Measurements from ENCODE around the gene C16orf74.

C16orf74 gene

GRCh38 chr16:85770741-85771140 lies 19.8 kb upstream of the C16orf74 start:
- Histone ChIP-seq H3K27me3 (ENCODE audit: control insufficient read depth, insufficient read depth, low read length) (no peaks in the 10 kb centered on the region), H3K4me3 (ENCODE audit: low read length) (no peak overlapping the region), H3K9me3 (ENCODE audit: control insufficient read depth, low read depth, low read length) (no peaks in the 10 kb centered on the region), H3K27ac (ENCODE audit: low read length) (no peak overlapping the region), H3K4me1 (ENCODE audit: control insufficient read depth, low read depth, low read length) (peaks cover 11% of the 10 kb centered on the region), H3K9ac (ENCODE audit: low read length) (no peak overlapping the region), H3K36me3 (ENCODE audit: control insufficient read depth, low read depth, low read length) (no peaks in the 10 kb centered on the region)

GRCh38 chr16:85768199-85768598 lies 17.3 kb upstream of the C16orf74 start:
- H3K9ac ChIP-seq (ENCODE audit: low read length): no peak overlapping the region

GRCh38 chr16:85767531-85767930 lies 16.6 kb upstream of the C16orf74 start:
- Histone ChIP-seq H3K36me3 (ENCODE audit: control insufficient read depth, low read depth, low read length) (no peaks in the 10 kb centered on the region), H3K4me1 (ENCODE audit: control insufficient read depth, low read depth, low read length) (peaks cover 17% of the 10 kb centered on the region), H3K27ac (ENCODE audit: low read length) (no peak overlapping the region), H3K27me3 (ENCODE audit: control insufficient read depth, insufficient read depth, low read length) (no peaks in the 10 kb centered on the region), H3K9ac (ENCODE audit: low read length) (no peak overlapping the region), H3K4me3 (ENCODE audit: low read length) (no peak overlapping the region), H3K9me3 (ENCODE audit: control insufficient read depth, low read depth, low read length) (no peaks in the 10 kb centered on the region)

More at GRCh38 chr16:85768199-85768598, 17.3 kb upstream of the C16orf74 start:
- H3K27ac ChIP-seq (ENCODE audit: low read length): no peak overlapping the region
- H3K9me3 ChIP-seq (ENCODE audit: control insufficient read depth, low read depth, low read length): no peaks in the 10 kb centered on the region
- H3K27me3 ChIP-seq (ENCODE audit: control insufficient read depth, insufficient read depth, low read length): no peaks in the 10 kb centered on the region
- no peak overlapping the region for H3K4me3 ChIP-seq (ENCODE audit: low read length)
- H3K36me3 ChIP-seq (ENCODE audit: control insufficient read depth, low read depth, low read length): no peaks in the 10 kb centered on the region
- H3K4me1 ChIP-seq (ENCODE audit: control insufficient read depth, low read depth, low read length): peaks cover 17% of the 10 kb centered on the region

GRCh38 chr16:85765767-85766166 lies 14.9 kb upstream of the C16orf74 start:
- H3K4me3 ChIP-seq (ENCODE audit: low read length): no peak overlapping the region
- H3K27me3 ChIP-seq (ENCODE audit: control insufficient read depth, insufficient read depth, low read length): no peaks in the 10 kb centered on the region
- no peak overlapping the region for H3K9ac ChIP-seq (ENCODE audit: low read length)

GRCh38 chr16:85765211-85765610 lies 14.3 kb upstream of the C16orf74 start:
- Histone ChIP-seq H3K27ac (ENCODE audit: low read length) (no peak overlapping the region), H3K36me3 (ENCODE audit: control insufficient read depth, low read depth, low read length) (no peaks in the 10 kb centered on the region), H3K9me3 (ENCODE audit: control insufficient read depth, low read depth, low read length) (no peaks in the 10 kb centered on the region), H3K4me3 (ENCODE audit: low read length) (no peak overlapping the region), H3K9ac (ENCODE audit: low read length) (no peak overlapping the region), H3K27me3 (ENCODE audit: control insufficient read depth, insufficient read depth, low read length) (no peaks in the 10 kb centered on the region), H3K4me1 (ENCODE audit: control insufficient read depth, low read depth, low read length) (peaks cover 17% of the 10 kb centered on the region)

More at GRCh38 chr16:85765767-85766166, 14.9 kb upstream of the C16orf74 start:
- no peak overlapping the region for H3K27ac ChIP-seq (ENCODE audit: low read length)
- H3K4me1 ChIP-seq (ENCODE audit: control insufficient read depth, low read depth, low read length): peaks cover 17% of the 10 kb centered on the region
- no peaks in the 10 kb centered on the region for H3K36me3 ChIP-seq (ENCODE audit: control insufficient read depth, low read depth, low read length)
- H3K9me3 ChIP-seq (ENCODE audit: control insufficient read depth, low read depth, low read length): no peaks in the 10 kb centered on the region

- H3K9me3 ChIP-seq (ENCODE audit: control insufficient read depth, low read depth, low read length): no peaks in the 10 kb centered on the region
- no peaks in the 10 kb centered on the region for H3K36me3 ChIP-seq (ENCODE audit: control insufficient read depth, low read depth, low read length)
- no peak overlapping the region for H3K4me3 ChIP-seq (ENCODE audit: low read length)
- peaks cover 17% of the 10 kb centered on the region for H3K4me1 ChIP-seq (ENCODE audit: control insufficient read depth, low read depth, low read length)
- H3K27me3 ChIP-seq (ENCODE audit: control insufficient read depth, insufficient read depth, low read length): no peaks in the 10 kb centered on the region
- H3K9ac ChIP-seq (ENCODE audit: low read length): no peak overlapping the region
- no peak overlapping the region for H3K27ac ChIP-seq (ENCODE audit: low read length)
Observed at GRCh38 chr16:85763616-85764015, 12.7 kb upstream of the C16orf74 start.

GRCh38 chr16:85762970-85763369 lies 12.1 kb upstream of the C16orf74 start:
- H3K9ac ChIP-seq (ENCODE audit: low read length): no peak overlapping the region
- no peaks in the 10 kb centered on the region for H3K27me3 ChIP-seq (ENCODE audit: control insufficient read depth, insufficient read depth, low read length)
- H3K4me3 ChIP-seq (ENCODE audit: low read length): no peak overlapping the region
- H3K4me1 ChIP-seq (ENCODE audit: control insufficient read depth, low read depth, low read length): peaks cover 12% of the 10 kb centered on the region
- no peaks in the 10 kb centered on the region for H3K9me3 ChIP-seq (ENCODE audit: control insufficient read depth, low read depth, low read length)
- H3K27ac ChIP-seq (ENCODE audit: low read length): no peak overlapping the region
- H3K36me3 ChIP-seq (ENCODE audit: control insufficient read depth, low read depth, low read length): no peaks in the 10 kb centered on the region

- H3K9me3 ChIP-seq (ENCODE audit: control insufficient read depth, low read depth, low read length): no peaks in the 10 kb centered on the region
- no peak overlapping the region for H3K9ac ChIP-seq (ENCODE audit: low read length)
- H3K4me1 ChIP-seq (ENCODE audit: control insufficient read depth, low read depth, low read length): peaks cover 6% of the 10 kb centered on the region
- H3K27me3 ChIP-seq (ENCODE audit: control insufficient read depth, insufficient read depth, low read length): no peaks in the 10 kb centered on the region
- no peaks in the 10 kb centered on the region for H3K36me3 ChIP-seq (ENCODE audit: control insufficient read depth, low read depth, low read length)
- no peak overlapping the region for H3K27ac ChIP-seq (ENCODE audit: low read length)
- no peak overlapping the region for H3K4me3 ChIP-seq (ENCODE audit: low read length)
Observed at GRCh38 chr16:85761861-85762260, 11.0 kb upstream of the C16orf74 start.

- Histone ChIP-seq H3K27ac (ENCODE audit: low read length) (no peak overlapping the region), H3K27me3 (ENCODE audit: control insufficient read depth, insufficient read depth, low read length) (no peaks in the 10 kb centered on the region), H3K36me3 (ENCODE audit: control insufficient read depth, low read depth, low read length) (no peaks in the 10 kb centered on the region), H3K9ac (ENCODE audit: low read length) (no peak overlapping the region), H3K4me1 (ENCODE audit: control insufficient read depth, low read depth, low read length) (peaks cover 3% of the 10 kb centered on the region), H3K4me3 (ENCODE audit: low read length) (no peak overlapping the region), H3K9me3 (ENCODE audit: control insufficient read depth, low read depth, low read length) (no peaks in the 10 kb centered on the region)
Observed at GRCh38 chr16:85759631-85760419, 8.9 kb upstream of the C16orf74 start.

- no peaks in the 10 kb centered on the region for H3K27me3 ChIP-seq (ENCODE audit: control insufficient read depth, insufficient read depth, low read length)
- H3K9me3 ChIP-seq (ENCODE audit: control insufficient read depth, low read depth, low read length): no peaks in the 10 kb centered on the region
- H3K27ac ChIP-seq (ENCODE audit: low read length): no peak overlapping the region
- H3K36me3 ChIP-seq (ENCODE audit: control insufficient read depth, low read depth, low read length): no peaks in the 10 kb centered on the region
- H3K4me1 ChIP-seq (ENCODE audit: control insufficient read depth, low read depth, low read length): no peaks in the 10 kb centered on the region
- H3K4me3 ChIP-seq (ENCODE audit: low read length): no peak overlapping the region
- H3K9ac ChIP-seq (ENCODE audit: low read length): no peak overlapping the region
Observed at GRCh38 chr16:85759136-85759535, 8.2 kb upstream of the C16orf74 start.

GRCh38 chr16:85757341-85757822 lies 6.5 kb upstream of the C16orf74 start:
- Histone ChIP-seq H3K27ac (ENCODE audit: low read length) (no peak overlapping the region), H3K36me3 (ENCODE audit: control insufficient read depth, low read depth, low read length) (no peaks in the 10 kb centered on the region), H3K27me3 (ENCODE audit: control insufficient read depth, insufficient read depth, low read length) (peaks cover 7% of the 10 kb centered on the region), H3K9ac (ENCODE audit: low read length) (no peak overlapping the region), H3K4me3 (ENCODE audit: low read length) (no peak overlapping the region), H3K4me1 (ENCODE audit: control insufficient read depth, low read depth, low read length) (peaks cover 5% of the 10 kb centered on the region), H3K9me3 (ENCODE audit: control insufficient read depth, low read depth, low read length) (no peaks in the 10 kb centered on the region)
